ENCODE measurements around the gene KCNJ15.

GRCh38 chr21:38311765-38312164, 55.0 kb downstream of the KCNJ15 start:
- TF ChIP-seq CTCF (IDR thresholded peaks at IDR 0.05) (no peak), POLR2A (IDR thresholded peaks at IDR 0.05) (no peak)

Data from heart left ventricle (tissue), 13 donors.